Vagina (tissue), 2 donors: ENCODE results near the gene POLN. TPM values are rescaled to one million over a fixed set of nuclear protein-coding genes. Genes with fewer than 3 reads are reported as not detected.
"Not testable (repeated sequence)": the region's sequence is repeated elsewhere in the genome, so short reads cannot be mapped to it uniquely, and the experiment has no call there.

Source experiments
- DNase-seq, 2 donors: peaks; one replicate each; pipeline ENCODE4 v3.0.0-alpha.2; 2017; ENCODE audit errors: extremely low spot score in 2 of 2
- H3K27ac ChIP-seq: fragments of 200-600 bp; sonication (generic); one replicate; pipeline ENCODE4 v1.5.1; 2019
- H3K27me3 ChIP-seq: fragments of 200-600 bp; sonication (generic); one replicate; pipeline ENCODE4 v1.5.1; 2019
- H3K36me3 ChIP-seq, 2 donors: fragments of 200-600 bp; sonication (generic); one replicate each; pipeline ENCODE4 v1.5.1; 2017 to 2019
- H3K4me1 ChIP-seq: fragments of 200-600 bp; sonication (generic); one replicate; pipeline ENCODE4 v1.5.1; 2019
- H3K4me3 ChIP-seq, 2 donors: fragments of 200-600 bp; sonication (generic); 1 replicate in 1 of 2; 2 replicates in 1 of 2; pipeline ENCODE4 v1.5.1; 2016 to 2019
- H3K9me3 ChIP-seq: fragments of 200-600 bp; sonication (generic); one replicate; pipeline ENCODE4 v1.5.1; 2019
- POLR2A ChIP-seq, 2 donors: fragments of 450-650 bp; IDR thresholded peaks; one replicate each; pipeline ENCODE4 v1.6.1; 2017; ENCODE audit warnings: antibody characterized with exemption in 2 of 2, mild to moderate bottlenecking in 2 of 2, moderate library complexity in 2 of 2
- POLR2AphosphoS5 ChIP-seq, 2 donors: sonication (generic); formaldehyde crosslinking; IDR thresholded peaks; one replicate each; pipeline ENCODE4 v1.9.0; 2017; ENCODE audit warnings: antibody characterized with exemption in 2 of 2, mild to moderate bottlenecking in 2 of 2, low read depth in 1 of 2; ENCODE audit not compliant: insufficient read depth in 1 of 2
- intact Hi-C: fragments of 100-400 bp; cut with DNase I; formaldehyde crosslinking; loops from one replicate; pipeline ENCODE4 v1.15.1; 2023
- total RNA-seq: library from RNA; depleted of rRNA; stranded (reverse); fragments of >200 nt; gene quantifications from one replicate; pipeline ENCODE4 v1.2.3, GENCODE V29; 2016
- TF ChIP-seq, protein P1 (sequence below), 3 experiments: fragments of 450-650 bp in 2 of 3; fragments of 200-600 bp in 1 of 3; sonication (generic) in 1 of 3; IDR thresholded peaks; one replicate each; pipeline ENCODE4 v1.5.1; 2017 to 2019; ENCODE audit warnings: antibody characterized with exemption in 3 of 3, mild to moderate bottlenecking in 2 of 3, moderate library complexity in 2 of 3

POLN gene
- total RNA-seq, 1 donor from 2014 or later: 3.9 TPM

DNA sequence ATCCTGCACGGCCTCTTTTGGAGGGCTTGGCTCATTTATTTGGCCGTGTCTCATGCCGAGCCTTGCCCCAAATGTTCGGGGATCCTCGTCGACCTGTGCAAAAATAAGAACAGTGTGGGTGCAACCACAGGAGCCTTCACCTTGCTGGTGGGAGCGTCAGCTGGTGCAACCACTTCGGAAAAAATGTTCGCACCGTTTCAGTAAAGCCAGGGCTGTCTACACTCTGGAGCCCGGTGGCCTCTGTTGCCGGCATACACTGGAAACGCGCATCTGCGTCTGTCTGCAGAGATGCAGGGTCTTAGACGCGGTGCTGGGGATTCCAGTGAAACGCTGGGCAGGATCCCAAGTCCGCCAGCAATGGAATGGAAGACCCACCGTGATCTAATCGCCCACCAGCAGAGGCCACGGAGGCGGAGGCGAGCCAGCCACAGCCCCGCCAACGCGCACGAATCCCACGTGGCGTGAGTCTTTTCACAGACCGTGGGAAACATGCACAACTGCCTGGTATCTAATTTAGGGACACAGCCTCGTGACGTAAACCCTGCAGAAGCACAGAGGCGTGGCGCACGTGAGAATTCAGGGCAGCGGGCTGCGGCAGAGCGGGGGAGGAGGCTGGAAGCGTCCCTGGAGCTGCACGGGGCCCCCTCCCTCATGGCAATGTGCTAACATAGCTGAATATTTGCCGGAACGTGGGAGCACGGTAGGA lies 33.8 kb upstream of the POLN start:
- intact Hi-C loops: no loop called here
- Histone ChIP-seq H3K36me3 (no peaks in the 10 kb centered on the region), H3K9me3 (no peaks in the 10 kb centered on the region), H3K27ac (no peak overlapping the region), H3K27me3 (no peaks in the 10 kb centered on the region), H3K4me1 (no peaks in the 10 kb centered on the region), H3K4me3 (no peak overlapping the region)
- DNase-seq: no peak
- no peak for TF ChIP-seq POLR2A (IDR thresholded peaks at IDR 0.05)
- TF ChIP-seq, protein P1, sequence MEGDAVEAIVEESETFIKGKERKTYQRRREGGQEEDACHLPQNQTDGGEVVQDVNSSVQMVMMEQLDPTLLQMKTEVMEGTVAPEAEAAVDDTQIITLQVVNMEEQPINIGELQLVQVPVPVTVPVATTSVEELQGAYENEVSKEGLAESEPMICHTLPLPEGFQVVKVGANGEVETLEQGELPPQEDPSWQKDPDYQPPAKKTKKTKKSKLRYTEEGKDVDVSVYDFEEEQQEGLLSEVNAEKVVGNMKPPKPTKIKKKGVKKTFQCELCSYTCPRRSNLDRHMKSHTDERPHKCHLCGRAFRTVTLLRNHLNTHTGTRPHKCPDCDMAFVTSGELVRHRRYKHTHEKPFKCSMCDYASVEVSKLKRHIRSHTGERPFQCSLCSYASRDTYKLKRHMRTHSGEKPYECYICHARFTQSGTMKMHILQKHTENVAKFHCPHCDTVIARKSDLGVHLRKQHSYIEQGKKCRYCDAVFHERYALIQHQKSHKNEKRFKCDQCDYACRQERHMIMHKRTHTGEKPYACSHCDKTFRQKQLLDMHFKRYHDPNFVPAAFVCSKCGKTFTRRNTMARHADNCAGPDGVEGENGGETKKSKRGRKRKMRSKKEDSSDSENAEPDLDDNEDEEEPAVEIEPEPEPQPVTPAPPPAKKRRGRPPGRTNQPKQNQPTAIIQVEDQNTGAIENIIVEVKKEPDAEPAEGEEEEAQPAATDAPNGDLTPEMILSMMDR (IDR thresholded peaks at IDR 0.05): no peak
- TF ChIP-seq POLR2AphosphoS5 (IDR thresholded peaks at IDR 0.05; ENCODE audit: insufficient read depth in 1 of 2, low read depth in 1 of 2): no peak

DNA sequence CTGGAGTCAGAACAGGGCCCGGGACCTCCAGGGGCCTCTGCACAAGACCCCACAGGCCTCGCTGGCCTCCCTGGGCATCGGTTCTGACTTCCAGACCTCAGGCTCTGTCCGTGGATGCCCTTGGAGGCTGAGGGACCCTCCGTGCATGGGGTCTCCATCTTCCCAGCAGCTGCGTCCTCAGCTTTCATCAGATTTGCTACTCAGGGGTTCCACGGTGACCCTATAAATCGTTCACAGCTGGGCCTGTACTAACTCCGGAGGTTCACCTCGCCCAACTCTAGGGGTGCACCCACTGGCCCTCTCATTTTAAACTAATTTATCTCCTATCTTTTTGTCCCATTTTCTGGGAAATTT lies 33.1 kb upstream of the POLN start:
- H3K27ac ChIP-seq, H3K36me3 ChIP-seq, H3K4me1 ChIP-seq, H3K27me3 ChIP-seq, DNase-seq, H3K4me3 ChIP-seq, H3K9me3 ChIP-seq, intact Hi-C loops: not testable (repeated sequence)

DNA sequence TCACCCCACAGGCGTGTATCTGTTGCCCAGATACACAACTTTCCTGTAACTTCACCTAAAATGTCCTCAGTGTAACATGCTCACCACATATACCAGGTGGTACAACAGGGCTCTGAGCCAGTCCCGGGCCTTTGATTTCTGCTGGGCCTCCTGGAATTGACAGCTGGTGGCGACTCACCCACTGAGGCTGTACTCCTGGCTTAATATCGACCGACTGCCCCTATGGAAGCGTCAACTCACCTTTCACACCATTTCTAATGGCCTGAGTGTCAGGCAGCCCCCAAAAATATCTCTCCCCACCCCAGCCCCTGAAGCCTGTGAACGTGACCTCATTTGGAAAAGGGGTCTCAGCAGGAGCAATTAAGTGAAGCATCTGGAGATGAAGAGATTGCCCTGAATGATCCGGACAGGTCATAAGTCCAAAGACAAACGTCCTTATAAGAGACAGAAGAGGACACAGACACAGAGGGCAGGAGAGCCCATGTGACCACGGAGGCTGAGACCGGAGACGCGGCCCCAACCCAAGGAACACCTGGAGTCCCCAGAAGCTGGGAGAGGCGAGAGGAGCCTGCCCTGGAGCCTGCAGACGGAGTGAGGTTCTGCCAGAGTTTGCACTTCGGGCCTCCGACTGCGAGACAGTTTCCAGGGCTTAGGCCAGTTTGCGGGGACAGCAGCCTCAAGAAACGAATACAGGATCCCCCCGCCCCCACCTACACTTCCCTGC lies 32.6 kb upstream of the POLN start:
- Histone ChIP-seq H3K4me1 (no peaks in the 10 kb centered on the region), H3K27ac (no peak overlapping the region), H3K9me3 (no peaks in the 10 kb centered on the region), H3K36me3 (no peaks in the 10 kb centered on the region), H3K27me3 (no peaks in the 10 kb centered on the region), H3K4me3 (no peak overlapping the region)
- TF ChIP-seq, protein P1 (IDR thresholded peaks at IDR 0.05): no peak
- TF ChIP-seq POLR2AphosphoS5 (IDR thresholded peaks at IDR 0.05; ENCODE audit: insufficient read depth in 1 of 2, low read depth in 1 of 2) (no peak), POLR2A (IDR thresholded peaks at IDR 0.05) (no peak)
- intact Hi-C loops: no loop called here
- no peak for DNase-seq

DNA sequence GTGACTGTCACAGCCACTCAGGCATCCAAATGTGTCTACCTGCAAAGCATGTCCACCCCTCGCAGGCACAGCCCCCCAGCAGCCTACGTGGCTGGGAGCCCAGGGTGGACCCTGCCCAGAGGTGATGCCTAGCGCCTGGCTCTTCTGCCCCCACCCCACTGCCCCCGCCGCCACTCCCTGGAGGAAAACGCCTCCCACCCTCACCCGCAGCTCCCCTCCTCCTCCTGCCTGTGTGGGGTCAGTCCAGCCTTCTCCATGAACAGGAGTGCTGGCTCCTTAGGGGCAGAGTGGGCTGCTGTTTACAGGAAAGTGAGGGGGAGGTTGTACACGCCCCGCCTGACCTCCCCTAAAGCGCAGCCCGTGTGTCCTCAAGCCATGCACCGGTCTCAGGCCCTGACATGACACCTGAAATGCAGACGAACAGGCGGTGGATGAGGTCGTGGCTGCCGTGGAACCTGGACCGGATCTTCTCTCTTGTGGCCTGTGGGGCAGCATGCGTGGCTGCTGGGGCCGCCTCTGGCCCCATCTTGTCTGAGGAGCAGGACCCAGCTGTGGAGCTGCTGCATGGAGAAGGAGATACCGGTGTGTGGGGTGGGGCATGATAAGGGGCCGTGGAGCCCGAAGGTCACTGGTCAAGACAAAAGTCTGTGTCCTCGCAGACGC lies 31.9 kb upstream of the POLN start:
- no peak for DNase-seq
- H3K36me3 ChIP-seq: no peaks in the 10 kb centered on the region
- H3K27me3 ChIP-seq: no peaks in the 10 kb centered on the region
- no peak overlapping the region for H3K4me3 ChIP-seq
- H3K4me1 ChIP-seq: no peaks in the 10 kb centered on the region
- TF ChIP-seq POLR2A (IDR thresholded peaks at IDR 0.05): no peak
- TF ChIP-seq POLR2AphosphoS5 (IDR thresholded peaks at IDR 0.05; ENCODE audit: insufficient read depth in 1 of 2, low read depth in 1 of 2): no peak
- TF ChIP-seq, protein P1 (IDR thresholded peaks at IDR 0.05): no peak
- no peak overlapping the region for H3K27ac ChIP-seq
- intact Hi-C loops: no loop called here
- no peaks in the 10 kb centered on the region for H3K9me3 ChIP-seq

DNA sequence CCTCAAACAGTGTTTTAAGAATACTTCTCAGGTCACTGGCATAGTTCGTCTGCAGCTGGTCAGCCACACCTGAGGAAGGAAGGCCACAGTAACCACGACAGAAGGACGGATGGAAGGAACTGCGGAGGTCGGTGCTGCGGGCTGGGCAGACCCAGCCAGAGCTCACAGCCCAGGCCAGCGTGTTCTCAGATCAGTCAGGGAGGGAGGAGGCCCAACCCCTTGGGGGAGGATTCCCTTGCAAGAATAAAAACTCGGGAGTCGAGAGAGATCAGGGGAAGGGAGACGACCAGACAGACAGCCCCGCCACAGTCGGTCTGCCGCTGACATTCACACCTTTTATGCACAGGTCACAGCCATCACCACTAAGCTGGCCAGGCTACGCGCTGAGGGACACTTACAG lies 31.3 kb upstream of the POLN start:
- no peak overlapping the region for H3K27ac ChIP-seq
- intact Hi-C loops: no loop called here
- DNase-seq: no peak
- TF ChIP-seq, protein P1 (IDR thresholded peaks at IDR 0.05): no peak
- TF ChIP-seq POLR2AphosphoS5 (IDR thresholded peaks at IDR 0.05; ENCODE audit: insufficient read depth in 1 of 2, low read depth in 1 of 2): no peak
- no peak for TF ChIP-seq POLR2A (IDR thresholded peaks at IDR 0.05)
- H3K36me3 ChIP-seq: no peaks in the 10 kb centered on the region
- H3K27me3 ChIP-seq: no peaks in the 10 kb centered on the region
- H3K9me3 ChIP-seq: no peaks in the 10 kb centered on the region
- H3K4me3 ChIP-seq: no peak overlapping the region
- H3K4me1 ChIP-seq: no peaks in the 10 kb centered on the region
